HepG2 (cell line): ENCODE measurements around the gene CGREF1. TPM values are rescaled to one million over a fixed set of nuclear protein-coding genes. Genes with fewer than 3 reads are reported as not detected.

Experiments
- ARNT ChIP-seq: fragments of 450-650 bp; IDR thresholded peaks from 2 replicates; pipeline ENCODE4 v1.6.1; 2017
- ARNT2 ChIP-seq: sonication (generic); formaldehyde crosslinking; IDR thresholded peaks from 2 replicates; pipeline ENCODE4 v1.8.0; 2022; ENCODE audit warnings: mild to moderate bottlenecking, low read depth, missing genetic modification reagents, moderate library complexity
- GATAD2A ChIP-seq: IDR thresholded peaks from 2 replicates; pipeline ENCODE4 v1.6.1; 2016
- HMGA1 ChIP-seq: sonication (generic); formaldehyde crosslinking; conservative IDR thresholded peaks from 2 replicates; pipeline ENCODE4 v1.4.0; 2020; ENCODE audit warnings: missing genetic modification reagents
- KDM2A ChIP-seq: sonication (generic); formaldehyde crosslinking; IDR thresholded peaks from 2 replicates; pipeline ENCODE4 v1.4.0; 2020; ENCODE audit warnings: low read depth, missing genetic modification reagents, borderline replicate concordance
- KLF15 ChIP-seq: sonication (generic); formaldehyde crosslinking; IDR thresholded peaks from 2 replicates; pipeline ENCODE4 v1.8.1; 2023; ENCODE audit warnings: borderline replicate concordance, mild to moderate bottlenecking, inconsistent platforms, missing genetic modification reagents, mixed read lengths
- NONO ChIP-seq, 2 experiments: fragments of 450-650 bp in 1 of 2; sonication (generic) in 1 of 2; formaldehyde crosslinking in 1 of 2; IDR thresholded peaks in 1 of 2; conservative IDR thresholded peaks in 1 of 2; 2 replicates each; pipeline versions ENCODE4 v1.6.1 to v1.8.0; 2017 to 2022; ENCODE audit warnings: mild to moderate bottlenecking in 1 of 2, missing genetic modification reagents in 1 of 2, moderate library complexity in 1 of 2
- NR2F2 ChIP-seq: IDR thresholded peaks from 2 replicates; pipeline ENCODE4 v1.6.1; 2012; ENCODE audit warnings: low read depth, inconsistent platforms, borderline replicate concordance
- RCOR2 ChIP-seq: IDR thresholded peaks from 2 replicates; pipeline ENCODE4 v1.6.1; 2016; ENCODE audit warnings: missing biosample characterization, missing genetic modification reagents
- RFXANK ChIP-seq: IDR thresholded peaks from 2 replicates; pipeline ENCODE4 v1.6.1; 2016
- SPEN ChIP-seq: sonication (generic); formaldehyde crosslinking; IDR thresholded peaks from 2 replicates; pipeline ENCODE4 v1.5.1; 2020; ENCODE audit warnings: low read depth, mild to moderate bottlenecking, missing genetic modification reagents
- SUZ12 ChIP-seq: fragments of 150-350 bp; IDR thresholded peaks from 2 replicates; pipeline ENCODE4 v1.6.1; 2014; ENCODE audit warnings: low read depth, low read length
- TARDBP ChIP-seq: sonication (generic); formaldehyde crosslinking; IDR thresholded peaks from 2 replicates; pipeline ENCODE4 v1.8.0; 2022; ENCODE audit warnings: mild to moderate bottlenecking, missing genetic modification reagents
- TEAD2 ChIP-seq: sonication (generic); formaldehyde crosslinking; IDR thresholded peaks from 2 replicates; pipeline ENCODE4 v1.9.0; 2021; ENCODE audit warnings: missing genetic modification reagents
- ZBTB26 ChIP-seq: IDR thresholded peaks from 2 replicates; pipeline ENCODE4 v1.6.1; 2016; ENCODE audit warnings: missing compliant biosample characterization, missing genetic modification reagents, borderline replicate concordance
- ZNF256 ChIP-seq: sonication (generic); formaldehyde crosslinking; conservative IDR thresholded peaks from 2 replicates; pipeline ENCODE4 v1.4.0; 2020; ENCODE audit warnings: missing genetic modification reagents
- ZNF292 ChIP-seq: sonication (generic); formaldehyde crosslinking; IDR thresholded peaks from 2 replicates; pipeline ENCODE4 v1.8.1; 2022; ENCODE audit warnings: mild to moderate bottlenecking, low read depth, missing genetic modification reagents, borderline replicate concordance
- ZNF558 ChIP-seq: sonication (generic); formaldehyde crosslinking; IDR thresholded peaks from 2 replicates; pipeline ENCODE4 v1.9.0; 2022; ENCODE audit warnings: mild to moderate bottlenecking, missing genetic modification reagents, borderline replicate concordance
- ZNF670 ChIP-seq: sonication (generic); formaldehyde crosslinking; IDR thresholded peaks from 2 replicates; pipeline ENCODE4 v1.8.0; 2022; ENCODE audit warnings: mild to moderate bottlenecking, missing genetic modification reagents, borderline replicate concordance
- polyA plus RNA-seq, 8 experiments: library from polyadenylated mRNA; depleted of rRNA in 3 of 8; stranded (reverse) in 7 of 8; unstranded in 1 of 8; fragments of >200 nt; fragmentation: Illumina TruSeq in 4 of 8; extraction: Trizol in 4 of 8; gene quantifications; 2 replicates each; pipeline versions ENCODE4 v1.2.1 to v1.2.3, GENCODE V29; 2011 to 2016; ENCODE audit warnings: low read depth in 4 of 8, missing spikeins in 1 of 8, mixed read lengths in 1 of 8; ENCODE audit not compliant: insufficient read depth in 1 of 8
- total RNA-seq, 5 experiments: library from RNA; depleted of rRNA; stranded (reverse); fragments of >200 nt; fragmentation: Illumina TruSeq; extraction: Trizol; gene quantifications; 2 replicates each; pipeline ENCODE4 v1.2.3, GENCODE V29; 2016; ENCODE audit warnings: low read depth in 1 of 5
- TF ChIP-seq, protein P1 (sequence below): sonication (generic); formaldehyde crosslinking; IDR thresholded peaks from 2 replicates; pipeline ENCODE4 v1.5.0; 2020; ENCODE audit warnings: missing genetic modification reagents
- TF ChIP-seq, protein P2 (sequence below): sonication (generic); formaldehyde crosslinking; IDR thresholded peaks from 2 replicates; pipeline ENCODE4 v1.4.0; 2020; ENCODE audit warnings: missing genetic modification reagents
- TF ChIP-seq, protein P3 (sequence below): sonication (generic); formaldehyde crosslinking; IDR thresholded peaks from 2 replicates; pipeline ENCODE4 v1.4.0; 2020; ENCODE audit warnings: mild to moderate bottlenecking, low read depth, missing genetic modification reagents

Gene CGREF1
- total and polyA plus RNA-seq, 2 of the 13 experiments (the other 11 are each of a cell fraction or from before 2014, with no cell fraction given) = 13.9 to 23.4 TPM

DNA sequence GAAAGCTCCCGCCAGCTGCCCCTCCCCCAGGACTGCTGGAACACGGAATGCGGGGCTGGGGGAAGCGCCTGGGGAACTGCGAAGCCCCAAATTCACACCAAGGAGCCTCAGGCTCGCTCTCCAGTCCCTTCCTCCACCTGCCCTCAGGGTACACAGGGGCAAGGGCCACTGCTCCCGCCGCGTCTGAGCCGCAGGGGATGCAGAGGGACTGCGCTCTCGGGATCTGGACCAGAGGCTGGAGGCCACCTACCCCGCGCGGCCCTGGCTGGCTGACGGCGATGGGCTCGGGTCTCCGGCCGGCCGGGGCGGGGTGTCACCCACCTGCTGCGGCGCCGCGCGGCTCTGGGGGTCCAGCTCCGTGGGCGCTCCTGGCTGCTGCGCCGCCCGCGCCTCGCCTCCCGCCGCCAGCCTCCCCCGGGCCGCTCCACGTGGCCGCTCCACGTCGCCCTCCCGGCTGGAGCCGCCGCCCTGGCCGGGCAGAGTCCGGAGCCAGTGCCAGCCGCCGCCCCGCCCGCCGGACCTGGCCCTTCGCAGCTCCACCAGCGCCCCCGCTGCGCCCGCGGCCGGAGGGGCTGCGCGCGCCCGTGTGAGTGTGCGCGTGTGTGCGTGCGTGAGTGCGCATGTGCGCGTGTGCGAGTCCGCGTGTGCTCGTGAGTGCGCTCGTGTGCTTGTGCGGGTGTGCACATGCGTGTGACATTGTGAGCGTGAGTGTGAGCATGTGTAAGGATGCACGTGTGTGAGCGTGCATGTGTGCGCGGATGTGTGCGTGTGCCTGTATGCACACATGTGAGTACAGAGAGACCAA lies at the start of gene CGREF1 (continued):
- TF ChIP-seq RFXANK (CRISPR knock-in tag) = no peak
- no peak for TF ChIP-seq KLF15 (CRISPR knock-in tag)
- no peak for TF ChIP-seq GATAD2A
- TF ChIP-seq SPEN (CRISPR knock-in tag) = no peak
- no peak for TF ChIP-seq ZNF292 (CRISPR knock-in tag)
- TF ChIP-seq, protein P1, sequence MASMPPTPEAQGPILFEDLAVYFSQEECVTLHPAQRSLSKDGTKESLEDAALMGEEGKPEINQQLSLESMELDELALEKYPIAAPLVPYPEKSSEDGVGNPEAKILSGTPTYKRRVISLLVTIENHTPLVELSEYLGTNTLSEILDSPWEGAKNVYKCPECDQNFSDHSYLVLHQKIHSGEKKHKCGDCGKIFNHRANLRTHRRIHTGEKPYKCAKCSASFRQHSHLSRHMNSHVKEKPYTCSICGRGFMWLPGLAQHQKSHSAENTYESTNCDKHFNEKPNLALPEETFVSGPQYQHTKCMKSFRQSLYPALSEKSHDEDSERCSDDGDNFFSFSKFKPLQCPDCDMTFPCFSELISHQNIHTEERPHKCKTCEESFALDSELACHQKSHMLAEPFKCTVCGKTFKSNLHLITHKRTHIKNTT (CRISPR knock-in tag) = no peak
- no peak for TF ChIP-seq ZNF670 (CRISPR knock-in tag)
- TF ChIP-seq ARNT2 (CRISPR knock-in tag) = peak; percentile 67; the same call in 1 of the 2 replicates
- no peak for TF ChIP-seq HMGA1 (CRISPR knock-in tag)
- 0 out of 2 replicates have a peak, but pooled peaks have one; percentile 41 for TF ChIP-seq KDM2A (CRISPR knock-in tag)
- no peak for TF ChIP-seq NR2F2
- TF ChIP-seq TARDBP (CRISPR knock-in tag) = no peak
- TF ChIP-seq TEAD2 = no peak
- no peak for TF ChIP-seq RCOR2
- no peak; the same call in 1 of the 2 replicates for TF ChIP-seq ZNF558 (CRISPR knock-in tag)
- no peak for TF ChIP-seq NONO (IDR thresholded peaks at IDR 0.05)
- peak; percentile 40; the same call in 1 of the 2 replicates for TF ChIP-seq NONO (CRISPR knock-in tag; conservative IDR thresholded peaks at IDR 0.05)
- TF ChIP-seq, protein P2, sequence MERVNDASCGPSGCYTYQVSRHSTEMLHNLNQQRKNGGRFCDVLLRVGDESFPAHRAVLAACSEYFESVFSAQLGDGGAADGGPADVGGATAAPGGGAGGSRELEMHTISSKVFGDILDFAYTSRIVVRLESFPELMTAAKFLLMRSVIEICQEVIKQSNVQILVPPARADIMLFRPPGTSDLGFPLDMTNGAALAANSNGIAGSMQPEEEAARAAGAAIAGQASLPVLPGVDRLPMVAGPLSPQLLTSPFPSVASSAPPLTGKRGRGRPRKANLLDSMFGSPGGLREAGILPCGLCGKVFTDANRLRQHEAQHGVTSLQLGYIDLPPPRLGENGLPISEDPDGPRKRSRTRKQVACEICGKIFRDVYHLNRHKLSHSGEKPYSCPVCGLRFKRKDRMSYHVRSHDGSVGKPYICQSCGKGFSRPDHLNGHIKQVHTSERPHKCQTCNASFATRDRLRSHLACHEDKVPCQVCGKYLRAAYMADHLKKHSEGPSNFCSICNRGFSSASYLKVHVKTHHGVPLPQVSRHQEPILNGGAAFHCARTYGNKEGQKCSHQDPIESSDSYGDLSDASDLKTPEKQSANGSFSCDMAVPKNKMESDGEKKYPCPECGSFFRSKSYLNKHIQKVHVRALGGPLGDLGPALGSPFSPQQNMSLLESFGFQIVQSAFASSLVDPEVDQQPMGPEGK (CRISPR knock-in tag) = peak; percentile 7; the same call in 1 of the 2 replicates
- TF ChIP-seq SUZ12 = no peak
- no peak for TF ChIP-seq ARNT
- no peak for TF ChIP-seq ZBTB26 (CRISPR knock-in tag)
- no peak for TF ChIP-seq ZNF256
- TF ChIP-seq, protein P3, sequence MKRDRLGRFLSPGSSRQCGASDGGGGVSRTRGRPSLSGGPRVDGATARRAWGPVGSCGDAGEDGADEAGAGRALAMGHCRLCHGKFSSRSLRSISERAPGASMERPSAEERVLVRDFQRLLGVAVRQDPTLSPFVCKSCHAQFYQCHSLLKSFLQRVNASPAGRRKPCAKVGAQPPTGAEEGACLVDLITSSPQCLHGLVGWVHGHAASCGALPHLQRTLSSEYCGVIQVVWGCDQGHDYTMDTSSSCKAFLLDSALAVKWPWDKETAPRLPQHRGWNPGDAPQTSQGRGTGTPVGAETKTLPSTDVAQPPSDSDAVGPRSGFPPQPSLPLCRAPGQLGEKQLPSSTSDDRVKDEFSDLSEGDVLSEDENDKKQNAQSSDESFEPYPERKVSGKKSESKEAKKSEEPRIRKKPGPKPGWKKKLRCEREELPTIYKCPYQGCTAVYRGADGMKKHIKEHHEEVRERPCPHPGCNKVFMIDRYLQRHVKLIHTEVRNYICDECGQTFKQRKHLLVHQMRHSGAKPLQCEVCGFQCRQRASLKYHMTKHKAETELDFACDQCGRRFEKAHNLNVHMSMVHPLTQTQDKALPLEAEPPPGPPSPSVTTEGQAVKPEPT (CRISPR knock-in tag) = peak; percentile 87; the same call in 1 of the 2 replicates
